Measurements from ENCODE around the gene KLF7.

DNA sequence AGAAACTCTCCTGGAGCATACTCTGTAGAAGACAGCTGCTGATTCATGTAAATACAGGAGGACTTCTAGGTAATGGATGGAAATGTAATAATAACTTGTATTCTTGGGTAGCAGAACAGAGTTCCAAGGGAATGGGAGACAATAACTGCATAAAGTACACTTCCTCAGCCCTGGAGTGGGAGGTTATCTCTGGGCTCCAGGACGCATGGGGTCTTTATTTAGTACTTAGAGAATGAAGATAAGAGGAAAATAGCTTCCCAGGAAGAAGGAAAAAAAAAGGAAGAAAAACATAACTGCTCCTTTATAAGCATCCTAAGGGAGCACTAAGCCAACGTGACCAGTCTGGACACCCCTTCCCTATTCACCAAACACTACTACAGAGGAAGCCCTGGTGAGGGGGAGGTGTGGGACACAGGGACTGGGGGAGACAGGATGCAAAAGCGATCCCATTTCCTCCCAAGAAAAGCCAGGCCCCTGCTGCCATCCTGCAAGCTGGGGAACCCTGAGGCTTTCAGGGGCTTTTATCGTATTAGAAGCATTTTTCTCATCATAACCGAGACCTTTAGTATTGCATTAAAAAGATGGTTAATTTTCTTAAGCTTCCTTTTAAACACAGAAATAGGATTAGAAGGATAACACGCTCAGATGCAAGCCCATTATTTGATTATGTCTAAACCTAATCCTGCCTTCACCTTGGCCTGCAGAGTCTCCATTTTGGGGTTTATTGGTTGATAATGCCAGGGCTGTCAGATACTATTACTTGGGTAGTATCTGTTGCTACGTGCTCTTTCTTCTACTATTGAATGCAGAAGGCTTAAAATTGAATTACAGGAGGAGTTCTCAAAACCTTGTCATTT is 78.5 kb downstream of the KLF7 start:
- TF ChIP-seq, protein P1, sequence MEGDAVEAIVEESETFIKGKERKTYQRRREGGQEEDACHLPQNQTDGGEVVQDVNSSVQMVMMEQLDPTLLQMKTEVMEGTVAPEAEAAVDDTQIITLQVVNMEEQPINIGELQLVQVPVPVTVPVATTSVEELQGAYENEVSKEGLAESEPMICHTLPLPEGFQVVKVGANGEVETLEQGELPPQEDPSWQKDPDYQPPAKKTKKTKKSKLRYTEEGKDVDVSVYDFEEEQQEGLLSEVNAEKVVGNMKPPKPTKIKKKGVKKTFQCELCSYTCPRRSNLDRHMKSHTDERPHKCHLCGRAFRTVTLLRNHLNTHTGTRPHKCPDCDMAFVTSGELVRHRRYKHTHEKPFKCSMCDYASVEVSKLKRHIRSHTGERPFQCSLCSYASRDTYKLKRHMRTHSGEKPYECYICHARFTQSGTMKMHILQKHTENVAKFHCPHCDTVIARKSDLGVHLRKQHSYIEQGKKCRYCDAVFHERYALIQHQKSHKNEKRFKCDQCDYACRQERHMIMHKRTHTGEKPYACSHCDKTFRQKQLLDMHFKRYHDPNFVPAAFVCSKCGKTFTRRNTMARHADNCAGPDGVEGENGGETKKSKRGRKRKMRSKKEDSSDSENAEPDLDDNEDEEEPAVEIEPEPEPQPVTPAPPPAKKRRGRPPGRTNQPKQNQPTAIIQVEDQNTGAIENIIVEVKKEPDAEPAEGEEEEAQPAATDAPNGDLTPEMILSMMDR (conservative IDR thresholded peaks at IDR 0.05 in 1 of 2, IDR thresholded peaks at IDR 0.05 in 1 of 2; ENCODE audit: low read depth in 1 of 2, low read length in 2 of 2) = no peak
- TF ChIP-seq EZH2 (IDR thresholded peaks at IDR 0.05; ENCODE audit: low read length, missing control alignments) = no peak

All from fibroblast of lung (primary cell).